SK-N-SH treated with all-trans-retinoic acid at 6 μM for 48 hours (cell line): Measurements from ENCODE around the gene NET1.

Experiments used
- ATAC-seq: fragments of 200-7000 bp; cut with Tn5 transposase; 3 replicates; pipeline ENCODE4 v1.9.1; 2020; ENCODE audit warnings: mild to moderate bottlenecking, moderate library complexity
- BACH2 ChIP-seq: fragments of 250-450 bp; sonication (Bioruptor Pico); IDR thresholded peaks from 2 replicates; pipeline ENCODE4 v1.9.0; 2021; ENCODE audit warnings: mild to moderate bottlenecking, borderline replicate concordance
- CSDC2 ChIP-seq: fragments of 250-450 bp; sonication (Bioruptor Pico); IDR thresholded peaks from 2 replicates; pipeline ENCODE4 v1.5.0; 2020; ENCODE audit warnings: mild to moderate bottlenecking, moderate library complexity
- ESRRG ChIP-seq: fragments of 250-450 bp; sonication (Bioruptor Pico); IDR thresholded peaks from 2 replicates; pipeline ENCODE4 v1.6.1; 2021; ENCODE audit warnings: mild to moderate bottlenecking
- GLIS3 ChIP-seq: fragments of 250-450 bp; sonication (Bioruptor Pico); IDR thresholded peaks from 2 replicates; pipeline ENCODE4 v1.5.0; 2020; ENCODE audit warnings: mild to moderate bottlenecking, moderate library complexity
- ISL1 ChIP-seq: fragments of 250-450 bp; sonication (Bioruptor Pico); IDR thresholded peaks from 2 replicates; pipeline ENCODE4 v2.1.2; 2022; ENCODE audit warnings: mild to moderate bottlenecking, moderate library complexity
- OSR1 ChIP-seq: fragments of 250-450 bp; sonication (Bioruptor Pico); IDR thresholded peaks from 2 replicates; pipeline ENCODE4 v1.8.0; 2022; ENCODE audit warnings: moderate library complexity, mild to moderate bottlenecking, inconsistent platforms
- RARB ChIP-seq: fragments of 250-450 bp; sonication (Bioruptor Pico); IDR thresholded peaks from 2 replicates; pipeline ENCODE4 v1.8.0; 2021; ENCODE audit warnings: mild to moderate bottlenecking, moderate library complexity
- SNAI2 ChIP-seq: fragments of 250-450 bp; sonication (Bioruptor Pico); IDR thresholded peaks from 2 replicates; pipeline ENCODE4 v1.5.0; 2020; ENCODE audit warnings: mild to moderate bottlenecking, moderate library complexity
- TCF4 ChIP-seq: fragments of 250-450 bp; sonication (Bioruptor Pico); IDR thresholded peaks from 2 replicates; pipeline ENCODE4 v1.8.0; 2021; ENCODE audit warnings: mild to moderate bottlenecking, moderate library complexity, borderline replicate concordance
- ZFP3 ChIP-seq: fragments of 250-450 bp; sonication (Bioruptor Pico); IDR thresholded peaks from 2 replicates; pipeline ENCODE4 v1.5.0; 2020; ENCODE audit warnings: mild to moderate bottlenecking, moderate library complexity
- ZFP30 ChIP-seq: fragments of 450-650 bp; formaldehyde crosslinking; IDR thresholded peaks from 2 replicates; pipeline ENCODE4 v1.5.0; 2022; ENCODE audit warnings: mild to moderate bottlenecking, moderate library complexity
- ZNF565 ChIP-seq: fragments of 450-650 bp; formaldehyde crosslinking; conservative IDR thresholded peaks from 2 replicates; pipeline ENCODE4 v1.5.0; 2020; ENCODE audit warnings: low read depth, mild to moderate bottlenecking, moderate library complexity
- ZNF70 ChIP-seq: fragments of 450-650 bp; formaldehyde crosslinking; IDR thresholded peaks from 2 replicates; pipeline ENCODE4 v1.5.0; 2020; ENCODE audit warnings: mild to moderate bottlenecking, moderate library complexity
- ZNF8 ChIP-seq: fragments of 450-650 bp; formaldehyde crosslinking; IDR thresholded peaks from 2 replicates; pipeline ENCODE4 v1.5.0; 2020; ENCODE audit warnings: mild to moderate bottlenecking, moderate library complexity
- TF ChIP-seq, protein P1 (sequence below): fragments of 250-450 bp; sonication (Bioruptor Pico); IDR thresholded peaks from 2 replicates; pipeline ENCODE4 v1.5.1; 2020; ENCODE audit warnings: low read depth, mild to moderate bottlenecking, moderate library complexity
- TF ChIP-seq, protein P2 (sequence below): fragments of 250-450 bp; sonication (Bioruptor Pico); IDR thresholded peaks from 2 replicates; pipeline ENCODE4 v1.8.0; 2021; ENCODE audit warnings: low read depth, mild to moderate bottlenecking, moderate library complexity, borderline replicate concordance
- TF ChIP-seq, protein P3 (sequence below): fragments of 250-450 bp; sonication (Bioruptor Pico); IDR thresholded peaks from 2 replicates; pipeline ENCODE4 v1.8.0; 2020; ENCODE audit warnings: mild to moderate bottlenecking, moderate library complexity, borderline replicate concordance
- TF ChIP-seq, protein P4 (sequence below): fragments of 250-450 bp; sonication (Bioruptor Pico); IDR thresholded peaks from 2 replicates; pipeline ENCODE4 v1.5.0; 2020; ENCODE audit warnings: mild to moderate bottlenecking, moderate library complexity
- TF ChIP-seq, protein P5 (sequence below): fragments of 250-450 bp; sonication (Bioruptor Pico); IDR thresholded peaks from 2 replicates; pipeline ENCODE4 v1.5.1; 2021; ENCODE audit warnings: mild to moderate bottlenecking, moderate library complexity

NET1 gene

DNA sequence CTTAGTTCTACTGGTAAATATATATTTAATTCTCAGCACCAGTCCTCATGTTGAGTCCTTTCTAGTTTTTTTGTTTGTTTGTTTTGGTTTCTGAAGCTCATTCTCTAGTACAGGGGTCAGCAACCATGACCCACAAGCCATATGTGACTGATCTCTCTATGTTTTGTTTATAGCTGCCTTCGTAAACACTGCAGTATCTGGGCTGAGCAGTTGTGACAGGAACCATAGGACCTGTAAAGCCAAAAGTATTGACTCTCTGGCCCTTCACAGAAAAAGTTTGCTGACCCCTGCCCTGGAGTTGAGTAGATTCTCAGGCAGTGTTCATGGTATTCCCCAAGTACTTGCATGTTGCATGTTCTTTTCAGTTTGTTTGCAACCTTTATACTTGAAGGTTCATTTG lies 20.8 kb downstream of the NET1 start:
- ATAC-seq = no peak
- no peak for TF ChIP-seq CSDC2 (CRISPR knock-in tag)
- TF ChIP-seq ZFP3 (CRISPR knock-in tag) = no peak

DNA sequence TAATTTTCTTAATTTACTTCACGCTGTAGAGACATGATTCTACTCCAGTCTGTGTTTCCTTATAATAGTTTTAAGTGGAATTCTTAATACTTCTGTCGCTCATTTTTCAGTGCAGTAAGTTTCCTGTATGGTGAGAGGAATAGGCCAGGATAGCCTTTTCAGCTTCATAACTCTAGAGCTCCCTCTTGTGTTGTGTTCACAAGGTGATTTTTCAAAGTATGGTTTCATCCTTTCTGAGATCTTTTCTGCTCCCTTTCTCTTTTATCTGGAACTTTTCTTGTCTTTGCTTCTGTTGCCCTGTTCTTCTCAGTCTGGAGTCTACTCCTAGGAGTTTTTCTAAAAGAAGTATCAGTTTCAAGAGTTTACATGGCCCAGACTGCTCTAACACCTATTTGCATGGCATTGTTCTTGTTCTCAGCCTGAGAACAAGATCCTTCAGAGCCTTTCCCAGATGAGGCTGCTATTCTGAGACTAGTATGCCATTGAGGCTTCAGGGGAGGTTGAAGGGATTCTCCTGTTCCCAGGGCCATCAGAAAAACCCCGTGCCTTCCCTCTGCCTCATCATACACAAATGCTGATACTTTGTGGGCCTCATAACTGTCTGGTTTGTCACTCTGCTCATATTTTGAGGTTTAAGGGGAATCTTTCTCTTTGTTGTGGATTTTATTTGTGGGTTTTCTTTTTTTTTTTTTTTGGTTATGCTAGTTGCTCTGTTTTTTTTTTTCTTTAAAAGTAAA lies 21.8 kb downstream of the NET1 start:
- TF ChIP-seq ZNF565 (CRISPR knock-in tag) (no peak), ZNF8 (CRISPR knock-in tag) (no peak), GLIS3 (CRISPR knock-in tag) (no peak), ZNF70 (CRISPR knock-in tag) (no peak), CSDC2 (CRISPR knock-in tag) (no peak), TCF4 (no peak), BACH2 (CRISPR knock-in tag) (no peak), ISL1 (CRISPR knock-in tag) (no peak), ZFP30 (no peak), OSR1 (CRISPR knock-in tag) (no peak), ESRRG (no peak)
- TF ChIP-seq, protein P1, sequence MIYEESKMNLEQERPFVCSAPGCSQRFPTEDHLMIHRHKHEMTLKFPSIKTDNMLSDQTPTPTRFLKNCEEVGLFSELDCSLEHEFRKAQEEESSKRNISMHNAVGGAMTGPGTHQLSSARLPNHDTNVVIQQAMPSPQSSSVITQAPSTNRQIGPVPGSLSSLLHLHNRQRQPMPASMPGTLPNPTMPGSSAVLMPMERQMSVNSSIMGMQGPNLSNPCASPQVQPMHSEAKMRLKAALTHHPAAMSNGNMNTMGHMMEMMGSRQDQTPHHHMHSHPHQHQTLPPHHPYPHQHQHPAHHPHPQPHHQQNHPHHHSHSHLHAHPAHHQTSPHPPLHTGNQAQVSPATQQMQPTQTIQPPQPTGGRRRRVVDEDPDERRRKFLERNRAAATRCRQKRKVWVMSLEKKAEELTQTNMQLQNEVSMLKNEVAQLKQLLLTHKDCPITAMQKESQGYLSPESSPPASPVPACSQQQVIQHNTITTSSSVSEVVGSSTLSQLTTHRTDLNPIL (CRISPR knock-in tag) = no peak
- TF ChIP-seq, protein P2, sequence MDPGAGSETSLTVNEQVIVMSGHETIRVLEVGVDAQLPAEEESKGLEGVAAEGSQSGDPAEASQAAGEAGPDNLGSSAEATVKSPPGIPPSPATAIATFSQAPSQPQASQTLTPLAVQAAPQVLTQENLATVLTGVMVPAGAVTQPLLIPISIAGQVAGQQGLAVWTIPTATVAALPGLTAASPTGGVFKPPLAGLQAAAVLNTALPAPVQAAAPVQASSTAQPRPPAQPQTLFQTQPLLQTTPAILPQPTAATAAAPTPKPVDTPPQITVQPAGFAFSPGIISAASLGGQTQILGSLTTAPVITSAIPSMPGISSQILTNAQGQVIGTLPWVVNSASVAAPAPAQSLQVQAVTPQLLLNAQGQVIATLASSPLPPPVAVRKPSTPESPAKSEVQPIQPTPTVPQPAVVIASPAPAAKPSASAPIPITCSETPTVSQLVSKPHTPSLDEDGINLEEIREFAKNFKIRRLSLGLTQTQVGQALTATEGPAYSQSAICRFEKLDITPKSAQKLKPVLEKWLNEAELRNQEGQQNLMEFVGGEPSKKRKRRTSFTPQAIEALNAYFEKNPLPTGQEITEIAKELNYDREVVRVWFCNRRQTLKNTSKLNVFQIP (CRISPR knock-in tag) = no peak
- TF ChIP-seq, protein P3, sequence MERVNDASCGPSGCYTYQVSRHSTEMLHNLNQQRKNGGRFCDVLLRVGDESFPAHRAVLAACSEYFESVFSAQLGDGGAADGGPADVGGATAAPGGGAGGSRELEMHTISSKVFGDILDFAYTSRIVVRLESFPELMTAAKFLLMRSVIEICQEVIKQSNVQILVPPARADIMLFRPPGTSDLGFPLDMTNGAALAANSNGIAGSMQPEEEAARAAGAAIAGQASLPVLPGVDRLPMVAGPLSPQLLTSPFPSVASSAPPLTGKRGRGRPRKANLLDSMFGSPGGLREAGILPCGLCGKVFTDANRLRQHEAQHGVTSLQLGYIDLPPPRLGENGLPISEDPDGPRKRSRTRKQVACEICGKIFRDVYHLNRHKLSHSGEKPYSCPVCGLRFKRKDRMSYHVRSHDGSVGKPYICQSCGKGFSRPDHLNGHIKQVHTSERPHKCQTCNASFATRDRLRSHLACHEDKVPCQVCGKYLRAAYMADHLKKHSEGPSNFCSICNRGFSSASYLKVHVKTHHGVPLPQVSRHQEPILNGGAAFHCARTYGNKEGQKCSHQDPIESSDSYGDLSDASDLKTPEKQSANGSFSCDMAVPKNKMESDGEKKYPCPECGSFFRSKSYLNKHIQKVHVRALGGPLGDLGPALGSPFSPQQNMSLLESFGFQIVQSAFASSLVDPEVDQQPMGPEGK (CRISPR knock-in tag) = no peak
- ATAC-seq = peak; percentile 97

DNA sequence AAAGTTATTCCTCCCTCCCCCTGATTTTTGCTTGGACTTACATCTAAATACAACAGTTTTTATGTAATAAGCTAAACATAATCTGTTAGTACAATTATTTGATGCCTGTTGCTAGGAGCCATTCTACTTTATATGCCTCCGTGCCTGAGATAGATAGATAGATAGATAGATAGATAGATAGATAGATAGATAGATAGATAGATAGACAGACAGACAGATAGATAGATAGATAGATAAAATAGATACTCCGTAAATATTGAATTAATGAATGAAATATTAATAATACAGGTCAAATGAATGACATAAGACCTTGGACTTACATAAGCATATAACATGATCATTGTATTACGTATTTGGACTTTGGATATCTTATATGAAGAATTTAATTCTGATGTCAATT lies 23.0 kb downstream of the NET1 start:
- ATAC-seq = no peak
- TF ChIP-seq, protein P4, sequence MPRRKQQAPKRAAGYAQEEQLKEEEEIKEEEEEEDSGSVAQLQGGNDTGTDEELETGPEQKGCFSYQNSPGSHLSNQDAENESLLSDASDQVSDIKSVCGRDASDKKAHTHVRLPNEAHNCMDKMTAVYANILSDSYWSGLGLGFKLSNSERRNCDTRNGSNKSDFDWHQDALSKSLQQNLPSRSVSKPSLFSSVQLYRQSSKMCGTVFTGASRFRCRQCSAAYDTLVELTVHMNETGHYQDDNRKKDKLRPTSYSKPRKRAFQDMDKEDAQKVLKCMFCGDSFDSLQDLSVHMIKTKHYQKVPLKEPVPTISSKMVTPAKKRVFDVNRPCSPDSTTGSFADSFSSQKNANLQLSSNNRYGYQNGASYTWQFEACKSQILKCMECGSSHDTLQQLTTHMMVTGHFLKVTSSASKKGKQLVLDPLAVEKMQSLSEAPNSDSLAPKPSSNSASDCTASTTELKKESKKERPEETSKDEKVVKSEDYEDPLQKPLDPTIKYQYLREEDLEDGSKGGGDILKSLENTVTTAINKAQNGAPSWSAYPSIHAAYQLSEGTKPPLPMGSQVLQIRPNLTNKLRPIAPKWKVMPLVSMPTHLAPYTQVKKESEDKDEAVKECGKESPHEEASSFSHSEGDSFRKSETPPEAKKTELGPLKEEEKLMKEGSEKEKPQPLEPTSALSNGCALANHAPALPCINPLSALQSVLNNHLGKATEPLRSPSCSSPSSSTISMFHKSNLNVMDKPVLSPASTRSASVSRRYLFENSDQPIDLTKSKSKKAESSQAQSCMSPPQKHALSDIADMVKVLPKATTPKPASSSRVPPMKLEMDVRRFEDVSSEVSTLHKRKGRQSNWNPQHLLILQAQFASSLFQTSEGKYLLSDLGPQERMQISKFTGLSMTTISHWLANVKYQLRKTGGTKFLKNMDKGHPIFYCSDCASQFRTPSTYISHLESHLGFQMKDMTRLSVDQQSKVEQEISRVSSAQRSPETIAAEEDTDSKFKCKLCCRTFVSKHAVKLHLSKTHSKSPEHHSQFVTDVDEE (CRISPR knock-in tag) = no peak
- no peak for TF ChIP-seq RARB (CRISPR knock-in tag)
- TF ChIP-seq, protein P1 (CRISPR knock-in tag) = no peak

DNA sequence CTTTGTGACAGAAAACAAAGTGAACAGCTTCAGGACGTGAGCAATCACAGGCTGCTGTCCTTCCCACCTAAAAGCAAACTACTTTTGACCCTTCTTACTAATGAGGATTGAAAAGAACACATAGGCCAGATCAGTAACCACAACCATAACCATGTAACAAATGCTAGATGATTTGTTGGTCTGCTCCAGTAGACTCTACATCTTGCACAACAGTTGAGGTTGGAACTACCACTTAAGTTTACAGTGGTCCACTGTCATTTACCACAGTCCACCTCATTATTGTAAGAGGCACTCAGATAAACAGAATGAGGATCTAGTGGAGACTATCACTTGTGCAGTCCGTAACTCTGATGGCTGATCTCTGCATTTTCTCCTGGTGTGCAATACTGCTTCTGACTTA lies 27.8 kb downstream of the NET1 start:
- TF ChIP-seq CSDC2 (CRISPR knock-in tag) (no peak), ZNF70 (CRISPR knock-in tag) (no peak), SNAI2 (no peak), ZNF8 (CRISPR knock-in tag) (no peak), ZFP3 (CRISPR knock-in tag) (no peak), BACH2 (CRISPR knock-in tag) (no peak)
- TF ChIP-seq, protein P5, sequence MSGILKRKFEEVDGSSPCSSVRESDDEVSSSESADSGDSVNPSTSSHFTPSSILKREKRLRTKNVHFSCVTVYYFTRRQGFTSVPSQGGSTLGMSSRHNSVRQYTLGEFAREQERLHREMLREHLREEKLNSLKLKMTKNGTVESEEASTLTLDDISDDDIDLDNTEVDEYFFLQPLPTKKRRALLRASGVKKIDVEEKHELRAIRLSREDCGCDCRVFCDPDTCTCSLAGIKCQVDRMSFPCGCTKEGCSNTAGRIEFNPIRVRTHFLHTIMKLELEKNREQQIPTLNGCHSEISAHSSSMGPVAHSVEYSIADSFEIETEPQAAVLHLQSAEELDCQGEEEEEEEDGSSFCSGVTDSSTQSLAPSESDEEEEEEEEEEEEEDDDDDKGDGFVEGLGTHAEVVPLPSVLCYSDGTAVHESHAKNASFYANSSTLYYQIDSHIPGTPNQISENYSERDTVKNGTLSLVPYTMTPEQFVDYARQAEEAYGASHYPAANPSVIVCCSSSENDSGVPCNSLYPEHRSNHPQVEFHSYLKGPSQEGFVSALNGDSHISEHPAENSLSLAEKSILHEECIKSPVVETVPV (CRISPR knock-in tag) = no peak
- TF ChIP-seq, protein P3 (CRISPR knock-in tag) = no peak
- TF ChIP-seq, all 23 proteins: peak for 0
- ATAC-seq = no peak
